Retinal pigment epithelial cell (primary cell): ENCODE data around the gene TLCD3A.

Experiments
- DNase-seq: peaks from one replicate; pipeline ENCODE4 v3.0.0-alpha.2; 2010; ENCODE audit warnings: low read depth
- H3K4me3 ChIP-seq: 2 replicates; pipeline ENCODE4 v1.5.1; 2011; ENCODE audit warnings: mild to moderate bottlenecking, low read length, control low read depth, moderate library complexity
- TF ChIP-seq, protein P1 (sequence below): conservative IDR thresholded peaks from 2 replicates; pipeline ENCODE4 v1.5.1; 2011; ENCODE audit warnings: low read depth, low read length, control low read depth, inconsistent platforms

Gene TLCD3A

DNA sequence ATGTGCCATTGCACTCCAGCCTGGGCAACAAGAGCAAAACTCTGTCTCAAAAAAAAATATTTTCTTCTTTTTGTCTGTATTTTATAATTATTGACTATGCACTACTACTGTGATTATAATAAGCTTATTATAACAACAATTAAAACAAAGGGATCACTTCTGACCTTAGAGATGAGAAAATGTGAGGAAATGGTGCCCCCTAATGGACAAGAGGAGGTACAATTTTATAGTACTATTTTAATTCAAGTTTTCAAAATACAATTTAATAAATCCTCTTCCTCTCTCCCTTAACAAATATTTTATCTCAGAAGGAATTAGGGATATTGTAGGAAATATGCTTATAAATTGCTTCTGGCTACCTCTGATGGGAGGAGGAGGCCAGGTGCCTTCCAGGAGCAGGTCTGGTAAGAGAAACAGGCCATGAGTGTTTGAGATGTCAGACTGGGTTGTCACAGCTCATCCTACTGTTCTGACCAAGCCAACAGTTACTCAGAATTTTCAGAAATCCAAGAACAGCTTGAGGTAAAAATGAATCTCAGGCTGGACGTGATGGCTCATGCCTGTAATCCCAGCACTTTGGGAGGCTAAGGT is 31.8 kb upstream of the TLCD3A start:
- TF ChIP-seq, protein P1, sequence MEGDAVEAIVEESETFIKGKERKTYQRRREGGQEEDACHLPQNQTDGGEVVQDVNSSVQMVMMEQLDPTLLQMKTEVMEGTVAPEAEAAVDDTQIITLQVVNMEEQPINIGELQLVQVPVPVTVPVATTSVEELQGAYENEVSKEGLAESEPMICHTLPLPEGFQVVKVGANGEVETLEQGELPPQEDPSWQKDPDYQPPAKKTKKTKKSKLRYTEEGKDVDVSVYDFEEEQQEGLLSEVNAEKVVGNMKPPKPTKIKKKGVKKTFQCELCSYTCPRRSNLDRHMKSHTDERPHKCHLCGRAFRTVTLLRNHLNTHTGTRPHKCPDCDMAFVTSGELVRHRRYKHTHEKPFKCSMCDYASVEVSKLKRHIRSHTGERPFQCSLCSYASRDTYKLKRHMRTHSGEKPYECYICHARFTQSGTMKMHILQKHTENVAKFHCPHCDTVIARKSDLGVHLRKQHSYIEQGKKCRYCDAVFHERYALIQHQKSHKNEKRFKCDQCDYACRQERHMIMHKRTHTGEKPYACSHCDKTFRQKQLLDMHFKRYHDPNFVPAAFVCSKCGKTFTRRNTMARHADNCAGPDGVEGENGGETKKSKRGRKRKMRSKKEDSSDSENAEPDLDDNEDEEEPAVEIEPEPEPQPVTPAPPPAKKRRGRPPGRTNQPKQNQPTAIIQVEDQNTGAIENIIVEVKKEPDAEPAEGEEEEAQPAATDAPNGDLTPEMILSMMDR = peak; percentile 56
- H3K4me3 ChIP-seq = no peak overlapping the region
- DNase-seq = no peak

DNA sequence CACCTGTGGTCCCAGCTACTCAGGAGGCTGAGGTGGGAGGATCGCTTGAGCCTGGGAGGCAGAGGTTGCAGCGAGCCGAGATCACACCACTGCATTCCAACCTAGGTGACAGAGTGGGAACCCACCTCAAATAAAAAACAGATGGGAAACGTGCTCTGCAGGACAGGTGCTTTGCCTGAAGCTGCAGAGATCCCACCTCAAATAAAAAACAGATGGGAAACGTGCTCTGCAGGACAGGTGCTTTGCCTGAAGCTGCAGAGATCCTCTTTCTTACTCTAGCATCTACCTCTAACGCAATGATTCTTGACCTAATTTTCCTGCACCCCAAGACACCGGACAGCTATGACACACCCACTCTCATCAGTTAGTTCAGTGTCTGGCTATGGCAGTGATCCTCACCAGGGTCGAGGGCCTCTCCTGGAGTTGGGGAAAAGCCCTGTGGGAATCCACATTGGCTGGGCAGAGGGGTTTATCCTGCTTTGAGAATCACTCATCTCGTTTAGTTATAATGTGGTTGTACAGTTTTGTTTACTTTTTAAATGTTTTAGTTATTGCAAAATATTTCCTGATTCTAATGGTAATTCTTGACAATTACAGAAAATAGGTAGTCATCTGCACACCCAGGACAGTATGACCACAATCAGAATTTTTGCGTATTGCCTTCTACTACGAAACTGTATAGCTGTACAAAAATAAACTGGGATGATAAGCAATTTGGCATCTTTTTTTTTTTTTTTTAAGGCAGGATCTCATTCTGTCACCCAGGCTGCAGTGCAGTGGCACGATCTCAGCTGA is 29.1 kb upstream of the TLCD3A start:
- TF ChIP-seq, protein P1 = no peak
- H3K4me3 ChIP-seq = no peak overlapping the region
- no peak for DNase-seq

DNA sequence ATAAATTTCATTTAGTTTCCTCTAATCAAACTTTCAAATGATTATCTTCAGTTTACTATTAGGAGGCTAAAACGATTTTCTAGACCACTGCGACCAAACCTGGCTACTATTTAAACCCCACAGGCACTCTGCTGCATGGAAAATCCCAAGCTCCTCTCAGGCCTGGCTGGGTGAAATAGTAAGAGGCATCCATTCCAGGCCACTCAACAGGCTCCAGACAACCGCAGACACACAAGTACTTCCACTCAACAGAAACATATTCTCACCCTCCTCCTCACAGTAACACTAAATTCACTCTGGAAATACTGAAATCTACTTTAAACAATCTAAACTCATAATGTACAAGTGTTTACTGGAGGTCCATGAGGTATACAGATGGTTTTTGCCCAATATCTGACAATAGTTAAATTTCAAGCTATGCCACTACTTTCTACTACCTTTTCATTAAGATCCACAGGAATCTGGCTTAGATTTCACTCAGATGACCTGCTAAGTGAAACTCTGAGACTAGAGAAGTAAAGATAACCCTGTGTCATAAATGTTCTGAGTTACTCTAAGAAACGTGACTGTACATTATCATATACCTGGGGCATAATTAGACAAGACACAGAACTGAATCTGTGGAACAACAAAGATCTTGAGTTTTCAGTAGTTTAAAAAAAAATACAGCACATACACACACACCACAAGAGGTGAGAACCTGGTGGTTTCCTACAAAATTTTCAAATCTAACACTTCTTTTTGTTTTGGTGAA is 28.1 kb upstream of the TLCD3A start:
- no peak overlapping the region for H3K4me3 ChIP-seq
- DNase-seq = no peak
- TF ChIP-seq, protein P1 = no peak

DNA sequence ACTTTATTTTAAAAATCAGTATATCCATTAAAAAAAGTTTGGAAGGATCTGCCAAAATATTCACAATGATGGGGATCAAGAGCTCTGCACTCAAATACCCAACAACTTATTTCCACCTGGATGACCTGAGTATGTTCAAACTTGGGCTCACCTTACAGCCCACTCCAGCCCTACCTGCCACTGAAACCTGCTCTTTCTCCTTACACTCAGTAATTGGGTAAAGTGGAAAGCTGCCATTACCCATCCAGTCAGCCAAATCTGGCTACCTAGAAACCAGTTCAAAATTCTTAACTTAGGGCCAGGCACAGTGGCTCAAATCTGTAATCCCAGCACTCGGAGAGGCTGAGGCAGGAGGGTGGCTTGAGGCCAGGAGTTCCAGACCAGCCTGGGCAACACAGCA is 27.4 kb upstream of the TLCD3A start:
- H3K4me3 ChIP-seq = no peak overlapping the region
- DNase-seq = no peak
- TF ChIP-seq, protein P1 = no peak

- no peak overlapping the region for H3K4me3 ChIP-seq
- DNase-seq = no peak
- TF ChIP-seq, protein P1 = no peak
Observed at GRCh38 chr17:705863-706262, 26.5 kb upstream of the TLCD3A start.

DNA sequence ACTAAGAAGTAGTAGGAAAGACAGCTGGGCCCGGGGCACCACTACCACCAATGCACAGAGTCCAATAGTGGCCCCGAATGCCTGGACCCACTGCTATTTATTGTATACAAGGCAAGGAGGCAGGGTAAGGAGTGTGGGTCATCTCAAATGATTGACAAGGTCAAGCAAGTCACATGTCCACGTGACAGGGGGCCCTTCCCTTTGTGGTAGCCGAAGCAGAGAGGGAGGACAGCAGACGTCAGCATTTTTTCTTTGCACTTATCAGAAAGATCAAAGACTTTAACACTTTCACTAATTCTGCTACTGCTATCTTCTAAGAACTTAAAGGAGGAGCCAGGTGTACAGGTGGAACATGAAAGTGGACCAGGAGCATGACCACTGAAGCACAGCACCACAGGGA is 24.3 kb upstream of the TLCD3A start:
- DNase-seq = no peak
- TF ChIP-seq, protein P1 = no peak
- no peak overlapping the region for H3K4me3 ChIP-seq
